SH-SY5Y (cell line): Measurements from ENCODE around the gene KAT2B.

Source experiments
- GATA2 ChIP-seq: IDR thresholded peaks from 2 replicates; pipeline ENCODE4 v1.6.1; 2011; ENCODE audit warnings: mild to moderate bottlenecking, low read depth, low read length
- GATA3 ChIP-seq: IDR thresholded peaks from 2 replicates; pipeline ENCODE4 v1.6.1; 2011; ENCODE audit warnings: low read depth, mild to moderate bottlenecking, low read length, moderate library complexity

The KAT2B gene

DNA sequence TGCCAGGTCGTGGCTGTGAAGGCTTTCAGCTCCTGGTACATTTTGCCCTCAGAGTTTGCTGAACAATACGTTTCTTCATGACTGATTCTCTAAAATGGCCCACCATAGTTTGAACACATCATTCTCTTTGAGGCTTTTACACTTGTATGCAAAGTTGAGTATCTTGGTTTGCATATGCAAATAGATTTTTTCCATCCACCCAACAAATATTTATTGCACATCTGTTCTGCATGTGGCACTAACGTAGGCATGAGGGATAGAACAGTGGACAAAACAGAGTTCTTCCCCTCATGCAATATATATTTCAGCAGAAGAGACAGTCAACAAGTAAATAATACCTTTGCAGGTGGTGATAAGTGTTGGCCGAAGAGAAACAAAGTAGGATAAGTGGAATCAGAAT is 55.2 kb downstream of the KAT2B start:
- TF ChIP-seq GATA2: no peak
- no peak for TF ChIP-seq GATA3

DNA sequence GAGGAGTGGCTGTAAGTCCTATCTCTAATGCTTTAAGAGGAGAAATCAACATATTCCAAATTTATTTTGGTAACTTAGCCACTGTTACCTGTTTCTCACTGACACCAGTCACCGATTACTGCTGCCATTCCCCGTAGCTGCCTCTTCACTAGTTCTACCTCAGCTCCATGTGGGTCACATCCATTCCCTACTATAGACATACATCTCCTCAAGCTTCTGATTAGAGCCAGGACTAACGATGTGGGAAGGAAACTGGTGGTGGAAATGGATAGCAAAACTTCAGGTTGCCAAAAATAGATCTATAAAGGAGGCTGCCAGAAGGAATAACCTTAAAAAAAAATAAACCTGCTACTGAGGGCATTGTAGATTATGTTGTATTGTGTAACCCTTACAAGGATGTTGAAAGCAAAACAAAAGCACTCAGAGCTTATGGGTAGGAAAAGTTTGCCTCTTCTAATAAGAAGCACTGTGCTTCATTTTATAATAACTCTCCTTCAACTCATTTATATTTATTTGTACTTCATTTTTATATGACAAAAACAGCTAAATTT is 56.0 kb downstream of the KAT2B start:
- TF ChIP-seq GATA3: no peak
- TF ChIP-seq GATA2: no peak

DNA sequence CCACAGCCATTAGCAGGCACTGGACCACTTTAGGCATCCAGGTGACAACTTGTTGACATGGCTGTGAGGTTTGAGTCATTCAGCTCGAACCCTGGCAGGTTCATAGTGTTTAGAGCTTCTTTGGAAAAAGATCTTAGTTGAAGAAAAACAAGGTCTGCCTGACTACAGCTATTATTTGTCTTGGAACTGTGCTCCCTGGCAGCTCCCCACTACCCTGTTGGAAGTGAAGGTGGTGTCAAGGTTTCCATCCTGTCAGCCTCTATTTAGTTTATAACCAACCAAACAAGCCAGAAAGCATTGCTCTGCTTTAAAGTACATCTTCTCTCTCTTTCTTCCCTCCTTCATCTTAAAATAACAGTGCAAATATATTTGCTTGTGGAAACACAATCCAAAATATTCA is 56.8 kb downstream of the KAT2B start:
- TF ChIP-seq GATA3 (no peak), GATA2 (no peak)

DNA sequence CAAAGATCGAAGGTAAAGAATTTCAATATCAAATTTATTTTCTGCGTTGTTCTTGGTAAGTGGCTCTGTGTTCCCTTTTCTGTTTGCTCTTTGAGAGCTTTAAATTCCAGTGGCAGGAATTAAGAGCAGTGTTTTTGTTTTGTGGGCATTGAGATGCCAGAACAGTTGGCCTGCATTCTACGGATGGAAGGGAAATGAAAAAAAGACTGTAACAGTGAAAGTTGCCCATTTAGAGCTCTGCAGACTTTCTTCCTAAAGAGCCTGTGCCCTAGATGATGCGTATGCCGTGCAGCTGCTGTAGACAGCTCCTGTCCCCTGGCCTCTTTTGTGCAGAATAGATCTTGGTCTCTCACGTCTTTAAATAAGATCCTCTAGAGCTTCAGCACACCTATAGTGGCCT is 58.8 kb downstream of the KAT2B start:
- no peak for TF ChIP-seq GATA3
- TF ChIP-seq GATA2: no peak

DNA sequence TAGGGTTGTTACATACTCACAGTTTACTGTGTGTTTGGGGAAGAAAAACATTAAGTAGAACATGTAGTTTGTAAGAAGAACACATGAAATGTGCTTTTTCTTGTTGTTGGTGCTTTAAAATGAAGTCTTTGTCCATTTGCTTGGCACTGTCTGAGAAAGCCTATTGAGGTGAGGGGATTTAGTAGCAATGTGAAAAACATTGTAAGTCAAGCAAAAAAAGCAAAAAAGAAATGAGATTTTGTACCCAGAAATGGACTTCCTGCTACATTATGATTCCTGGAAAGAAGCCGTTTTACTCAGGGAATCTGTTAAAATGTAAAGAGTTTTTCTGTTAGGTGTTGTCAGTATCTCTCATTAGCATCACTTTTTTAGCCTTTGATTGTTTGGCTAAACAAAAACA is 59.9 kb downstream of the KAT2B start:
- TF ChIP-seq GATA2 (no peak), GATA3 (no peak)

DNA sequence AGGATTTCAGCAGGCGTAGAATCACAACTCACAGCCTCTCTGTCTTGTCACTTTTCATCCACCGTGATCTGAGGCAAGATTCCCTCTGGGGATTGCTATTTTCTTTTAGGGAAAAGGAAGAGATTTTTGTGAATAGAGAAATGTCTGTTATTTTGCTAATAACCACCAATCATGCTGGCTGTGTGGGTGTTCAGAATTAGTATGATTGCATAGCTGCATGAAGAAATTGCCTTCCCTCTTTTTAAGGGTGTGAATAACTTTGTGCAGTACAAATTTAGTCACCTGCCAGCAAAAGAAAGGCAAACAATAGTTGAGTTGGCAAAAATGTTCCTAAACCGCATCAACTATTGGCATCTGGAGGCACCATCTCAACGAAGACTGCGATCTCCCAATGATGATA is 60.8 kb downstream of the KAT2B start:
- TF ChIP-seq GATA2: no peak
- no peak for TF ChIP-seq GATA3

DNA sequence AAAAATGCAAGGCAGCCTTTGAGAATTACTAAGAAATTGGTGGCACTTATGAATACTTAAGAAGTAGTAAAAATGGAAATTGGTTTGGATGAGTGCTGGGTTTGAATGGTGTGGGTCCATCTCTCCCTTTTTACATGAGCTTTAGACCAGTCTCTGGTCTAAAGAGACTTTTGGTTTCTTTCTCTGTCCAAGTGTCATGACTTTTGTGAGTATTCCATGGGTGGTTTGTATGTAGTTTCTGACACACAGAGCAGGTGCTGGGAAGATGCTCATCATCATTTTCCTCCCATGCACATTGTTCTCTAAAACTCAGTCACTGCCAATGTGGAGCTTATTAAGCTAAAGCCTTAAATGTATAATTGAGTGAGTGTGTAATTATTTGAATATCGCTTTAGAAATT is 63.5 kb downstream of the KAT2B start:
- TF ChIP-seq GATA3: no peak
- TF ChIP-seq GATA2: no peak

DNA sequence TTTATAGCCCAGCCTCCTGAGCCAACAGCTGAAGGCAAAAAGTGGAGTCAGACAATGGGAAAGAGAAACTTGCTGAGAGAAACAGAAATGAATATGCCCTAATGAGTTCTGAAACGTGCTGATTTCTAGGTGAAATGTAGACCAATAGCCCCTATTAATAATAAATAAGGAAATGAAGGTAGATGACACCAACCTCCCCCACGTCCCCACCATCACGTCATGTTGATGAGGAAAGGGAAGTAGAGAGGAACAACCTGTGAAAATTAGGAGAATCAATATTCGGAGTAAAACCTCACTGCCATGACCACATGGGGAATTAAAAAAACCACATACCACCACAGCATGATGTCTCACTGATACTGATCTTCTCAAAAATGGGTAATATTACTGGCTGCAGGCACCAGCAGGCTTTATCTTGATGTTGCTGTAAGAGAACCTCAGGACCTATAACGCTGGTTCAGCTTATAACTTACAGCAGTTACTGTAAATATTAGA is 64.0 kb downstream of the KAT2B start:
- TF ChIP-seq GATA2 (no peak), GATA3 (no peak)

DNA sequence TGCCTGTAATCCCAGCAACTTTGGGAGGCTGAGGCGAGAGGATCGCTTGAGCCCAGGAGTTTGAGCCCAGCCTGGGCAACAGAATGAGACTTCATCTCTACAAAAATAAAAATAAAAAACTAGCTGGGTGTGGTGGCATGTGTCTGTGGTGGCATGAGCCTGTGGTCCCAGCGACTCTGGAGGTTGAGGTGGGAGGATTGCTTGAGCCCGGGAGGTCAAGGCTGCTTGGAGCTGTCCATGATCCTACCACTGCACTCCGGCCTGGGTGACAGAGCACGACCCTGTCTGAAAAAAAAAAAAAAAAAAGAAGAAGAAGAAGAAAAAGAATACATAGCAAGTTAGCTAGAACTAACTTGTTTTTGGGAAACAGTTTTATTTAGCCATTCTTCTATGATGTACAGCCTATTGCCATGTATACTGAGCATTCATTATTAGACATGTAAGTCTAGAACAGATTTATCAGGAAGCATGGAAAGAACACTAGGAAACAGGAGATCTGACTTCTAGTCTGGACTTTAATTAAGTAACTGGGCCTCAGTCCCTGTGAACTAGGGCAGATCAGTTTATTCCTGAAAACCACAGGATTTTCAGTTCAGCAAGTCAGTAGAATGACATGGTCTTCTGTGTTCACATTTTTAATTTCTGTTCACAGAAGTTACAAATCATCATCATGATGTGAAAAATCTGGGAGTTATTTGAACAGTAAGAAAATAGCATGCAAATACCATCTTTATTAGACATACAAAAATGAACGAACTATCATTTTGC is 65.5 kb downstream of the KAT2B start:
- TF ChIP-seq GATA3 (no peak), GATA2 (no peak)

DNA sequence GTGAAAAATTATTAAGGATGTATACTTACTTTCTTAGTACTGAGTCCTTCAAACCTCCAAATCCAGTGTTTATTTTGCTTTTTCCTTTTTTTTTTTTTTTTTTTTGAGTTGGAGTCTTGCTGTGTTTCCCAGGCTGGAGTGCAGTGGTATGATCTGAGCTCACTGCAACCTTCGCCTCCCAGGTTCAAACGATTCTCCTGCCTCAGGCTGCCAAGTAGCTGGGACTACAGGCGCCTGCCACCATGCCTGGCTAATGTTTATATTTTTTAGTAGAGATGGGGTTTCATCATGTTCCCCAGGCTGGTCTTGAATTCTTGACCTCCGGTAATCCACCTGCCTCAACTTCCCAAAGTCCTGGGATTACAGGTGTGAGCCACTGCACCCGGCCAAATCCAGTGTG is 67.5 kb downstream of the KAT2B start:
- no peak for TF ChIP-seq GATA2
- no peak for TF ChIP-seq GATA3

DNA sequence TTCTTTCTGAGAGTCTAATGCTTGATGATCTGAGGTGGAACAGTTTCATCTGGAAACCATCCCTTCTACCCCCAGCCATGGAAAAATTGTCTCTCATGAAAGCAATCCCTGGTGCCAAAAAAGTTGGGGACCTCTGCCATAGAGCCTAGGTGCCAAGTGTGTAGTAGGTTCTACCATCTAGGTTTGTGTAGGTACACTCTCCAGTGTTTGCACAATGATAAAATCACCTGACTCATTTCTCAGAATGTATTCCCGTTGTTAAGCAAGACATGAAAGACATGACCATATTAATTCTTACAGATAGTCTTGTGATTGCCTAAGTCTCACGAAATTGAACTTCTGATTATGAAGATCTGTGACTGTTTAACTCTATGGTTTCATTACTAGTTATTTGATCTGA is 68.6 kb downstream of the KAT2B start:
- TF ChIP-seq GATA2 (no peak), GATA3 (no peak)

DNA sequence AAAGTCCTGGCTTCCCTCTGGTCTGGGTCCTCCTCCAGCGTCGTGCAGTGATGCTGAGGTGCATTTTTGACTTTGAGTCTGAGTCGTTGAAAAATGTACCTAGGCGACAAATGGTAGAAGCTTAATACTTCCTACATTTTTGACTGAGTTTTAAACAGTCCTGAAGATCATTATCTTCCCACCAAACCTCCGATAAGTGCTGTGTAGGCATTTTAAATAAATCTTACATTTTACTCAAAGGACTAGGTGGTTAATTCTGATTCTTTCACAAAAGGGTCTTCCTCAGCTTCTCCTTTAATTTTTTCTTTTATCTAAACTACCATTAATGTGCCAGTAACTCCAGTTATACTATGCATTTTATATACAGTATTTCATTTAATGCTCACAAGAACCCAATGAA is 70.6 kb downstream of the KAT2B start:
- TF ChIP-seq GATA3: no peak
- no peak for TF ChIP-seq GATA2

DNA sequence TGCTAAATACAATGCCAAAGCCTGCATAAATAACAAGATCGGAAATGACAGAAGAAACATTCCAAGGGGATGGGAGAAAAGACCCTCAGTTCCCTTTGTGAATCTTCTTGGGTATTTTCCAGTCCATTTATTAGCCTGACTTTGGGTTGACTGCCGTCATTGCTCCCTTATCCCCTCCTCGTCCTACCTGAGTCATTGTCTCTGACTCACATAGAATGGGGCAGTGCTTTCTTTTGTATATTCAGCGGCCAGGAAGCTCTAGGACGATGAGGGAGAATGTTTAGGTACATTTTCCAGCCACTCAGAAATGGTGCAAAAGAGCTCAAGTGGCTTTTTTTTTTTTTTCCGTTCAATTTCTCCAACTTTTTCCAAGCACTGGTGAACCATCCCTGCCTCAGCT is 71.6 kb downstream of the KAT2B start:
- TF ChIP-seq GATA2 (no peak), GATA3 (no peak)

DNA sequence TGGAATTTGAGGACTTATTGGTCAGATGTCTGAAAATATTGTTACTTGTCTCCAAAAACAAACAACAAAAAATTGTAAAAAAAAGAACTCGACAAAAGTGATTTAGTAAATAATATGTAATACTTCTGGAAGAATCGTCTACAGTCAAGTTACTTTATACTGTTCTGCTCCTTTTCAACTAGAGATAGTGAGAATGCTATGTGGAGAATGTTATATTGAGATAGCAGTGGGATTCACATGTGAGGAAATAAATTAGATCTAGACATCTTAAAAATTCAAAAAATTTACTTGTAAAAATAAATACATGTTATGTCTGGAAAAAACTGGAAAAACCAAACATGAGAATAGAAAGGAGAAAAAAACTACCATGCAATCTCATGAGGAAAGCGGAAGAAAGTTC is 80.8 kb downstream of the KAT2B start:
- no peak for TF ChIP-seq GATA3

DNA sequence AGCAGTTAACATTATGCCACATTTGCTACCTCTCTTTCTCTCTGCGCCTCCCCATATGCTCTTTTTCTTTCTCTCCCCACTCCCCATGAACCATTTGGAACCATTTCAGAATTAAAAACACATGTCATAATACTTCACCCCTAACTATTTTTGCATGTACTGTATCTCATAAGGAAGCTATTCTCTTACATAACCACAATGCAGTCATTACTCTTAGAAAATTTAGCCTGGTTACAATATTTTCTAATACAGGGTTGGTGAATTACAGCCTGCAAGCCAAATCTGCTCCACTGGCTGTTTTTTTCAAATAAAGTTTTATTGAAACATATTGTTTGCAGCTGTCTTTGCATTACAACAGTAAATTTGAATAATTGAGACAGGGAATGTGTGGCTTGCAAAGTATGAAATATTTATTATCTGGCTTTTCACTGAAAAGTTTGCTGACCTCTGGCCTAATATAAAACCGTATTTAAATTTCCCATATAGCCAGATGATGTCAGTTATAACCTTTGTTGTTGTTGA is 82.9 kb downstream of the KAT2B start:
- TF ChIP-seq GATA3: no peak
- TF ChIP-seq GATA2: no peak

DNA sequence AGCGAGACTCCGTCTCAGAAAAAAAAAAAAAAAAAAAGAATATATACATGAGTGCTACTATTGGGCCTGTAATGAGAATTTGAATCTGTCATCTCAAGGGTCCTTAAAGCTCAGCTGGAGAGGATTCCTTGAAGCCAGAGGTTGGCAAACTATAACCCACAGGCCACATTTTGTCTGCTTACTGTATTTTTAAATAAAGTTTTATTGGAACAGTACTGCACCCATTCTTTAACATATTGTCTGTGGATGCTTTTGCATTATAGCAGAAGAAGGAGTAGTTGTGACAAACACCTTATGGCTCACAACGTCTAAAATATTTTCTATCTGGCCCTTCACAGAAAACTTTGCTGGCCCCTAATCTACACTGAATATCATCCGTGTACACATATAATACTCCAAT is 85.0 kb downstream of the KAT2B start:
- TF ChIP-seq GATA2 (no peak), GATA3 (no peak)
